Measurements from ENCODE around the gene HOXB6. TPM values are rescaled to one million over a fixed set of nuclear protein-coding genes. Genes with fewer than 3 reads are reported as not detected.

HOXB6 gene
- total and polyA plus RNA-seq, 7 donors: 0.66 to 3.3 (median 1.2) TPM

- intact Hi-C loops (cut with DNase I): no loop called here
- peaks cover 0 to 22% (median 12%) of the 10 kb centered on the region in 3 donors for H3K27me3 ChIP-seq (ENCODE audit: insufficient read depth in 3 of 3, low read length in 2 of 3)
- H3K4me3 ChIP-seq: no peak overlapping the region
- H3K27ac ChIP-seq: no peak overlapping the region
- H3K9me3 ChIP-seq: no peaks in the 10 kb centered on the region
- no peak for ATAC-seq
- no peaks in the 10 kb centered on the region for H3K36me3 ChIP-seq (ENCODE audit: insufficient read depth in 1 of 2, low read depth in 1 of 2)
- TF ChIP-seq CTCF (IDR thresholded peaks at IDR 0.05): no peak
- no peaks in the 10 kb centered on the region for H3K4me1 ChIP-seq
- 87 to 92% (median 88%) methylated on average over 15 of the region's 15 CpGs for WGBS, 3 donors
- no peak for DNase-seq
Observed at GRCh38 chr17:48561884-48562810, 42.6 kb downstream of the HOXB6 start.

GRCh38 chr17:48559840-48560817, 44.7 kb downstream of the HOXB6 start:
- 80 to 81% (median 81%) methylated on average over 14 of the region's 14 CpGs for WGBS, 3 donors
- intact Hi-C loops (cut with DNase I): no loop called here
- Histone ChIP-seq H3K27ac (no peak overlapping the region), H3K27me3 (ENCODE audit: insufficient read depth in 3 of 3, low read length in 2 of 3) (peaks cover 0 to 16% (median 8%) of the 10 kb centered on the region in 3 donors), H3K4me3 (no peak overlapping the region), H3K36me3 (ENCODE audit: insufficient read depth in 1 of 2, low read depth in 1 of 2) (no peaks in the 10 kb centered on the region), H3K9me3 (no peaks in the 10 kb centered on the region), H3K4me1 (peaks cover 6% of the 10 kb centered on the region)
- TF ChIP-seq CTCF (IDR thresholded peaks at IDR 0.05): no peak
- ATAC-seq: no peak
- DNase-seq: no peak

DNA sequence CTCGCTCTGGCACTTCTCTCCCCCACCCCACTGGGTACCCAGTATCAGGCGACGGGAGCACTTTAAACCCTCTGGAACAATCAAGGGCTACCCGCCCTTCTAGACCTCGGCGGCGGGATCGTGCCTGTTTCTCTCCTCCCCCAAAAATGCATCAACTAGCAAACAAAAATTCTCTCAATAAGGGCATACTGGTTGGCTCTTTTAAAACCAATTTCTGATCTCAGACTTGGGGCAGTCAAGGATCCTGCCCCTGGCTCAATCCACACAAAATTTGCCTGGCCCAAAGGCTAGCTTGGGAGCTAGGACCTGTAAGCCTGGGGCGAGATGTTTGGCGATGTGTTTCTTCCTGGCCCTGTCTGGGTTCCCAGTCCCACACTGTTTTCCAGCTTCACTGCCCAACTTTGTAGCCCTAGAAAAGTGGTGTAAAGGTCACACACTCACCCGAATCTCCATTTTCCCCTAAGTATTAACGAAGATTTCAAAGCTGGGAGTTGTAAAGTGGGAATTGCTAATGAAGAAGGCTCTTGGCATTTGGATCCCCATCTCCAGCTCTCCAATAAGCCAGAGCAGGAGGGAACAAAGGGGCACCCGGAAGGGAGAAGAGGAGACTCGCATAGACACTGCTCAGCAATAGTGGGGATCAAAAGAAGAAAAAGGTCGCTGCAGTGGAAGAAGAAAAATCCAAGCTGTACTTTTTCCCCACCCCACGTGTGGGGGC, 45.5 kb downstream of the HOXB6 start:
- H3K27ac ChIP-seq: no peak overlapping the region
- peaks cover 0 to 9% (median 8%) of the 10 kb centered on the region in 3 donors for H3K27me3 ChIP-seq (ENCODE audit: insufficient read depth in 3 of 3, low read length in 2 of 3)
- intact Hi-C loops (cut with DNase I): no loop called here
- TF ChIP-seq CTCF (IDR thresholded peaks at IDR 0.05): no peak
- H3K9me3 ChIP-seq: no peaks in the 10 kb centered on the region
- no peak for ATAC-seq
- DNase-seq: no peak
- no peaks in the 10 kb centered on the region for H3K36me3 ChIP-seq (ENCODE audit: insufficient read depth in 1 of 2, low read depth in 1 of 2)
- WGBS, 3 donors: 82 to 92% (median 89%) methylated on average over 16 of the region's 16 CpGs
- H3K4me1 ChIP-seq: peaks cover 6% of the 10 kb centered on the region
- no peak overlapping the region for H3K4me3 ChIP-seq

DNA sequence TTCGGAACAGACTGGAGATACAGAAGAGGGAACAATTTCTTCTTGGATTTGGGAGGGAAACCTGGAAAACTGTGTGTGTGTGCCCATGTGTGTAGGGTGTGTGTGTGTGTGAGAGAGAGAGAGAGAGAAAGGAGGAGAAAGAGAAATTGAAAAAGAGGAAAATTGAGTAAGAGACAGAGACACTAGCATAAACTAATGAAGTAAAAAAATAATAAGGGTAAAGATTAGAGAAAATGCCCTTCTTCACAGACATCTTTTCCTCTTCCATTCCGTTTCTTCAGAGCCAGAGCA, 46.0 kb downstream of the HOXB6 start:
- no peaks in the 10 kb centered on the region for H3K9me3 ChIP-seq
- no peak for DNase-seq
- no peak for ATAC-seq
- 92 to 100% (median 96%) methylated on average over 2 of the region's 2 CpGs for WGBS, 3 donors
- peaks cover 6% of the 10 kb centered on the region for H3K4me1 ChIP-seq
- intact Hi-C loops (cut with DNase I): no loop called here
- no peaks in the 10 kb centered on the region for H3K36me3 ChIP-seq (ENCODE audit: insufficient read depth in 1 of 2, low read depth in 1 of 2)
- H3K4me3 ChIP-seq: no peak overlapping the region
- TF ChIP-seq CTCF (IDR thresholded peaks at IDR 0.05): no peak
- peaks cover 0 to 8% (median 4%) of the 10 kb centered on the region in 3 donors for H3K27me3 ChIP-seq (ENCODE audit: insufficient read depth in 3 of 3, low read length in 2 of 3)
- H3K27ac ChIP-seq: no peak overlapping the region

Data from psoas muscle (tissue), 8 donors.